ENCODE measurements around the gene DNMT3L.

DNA sequence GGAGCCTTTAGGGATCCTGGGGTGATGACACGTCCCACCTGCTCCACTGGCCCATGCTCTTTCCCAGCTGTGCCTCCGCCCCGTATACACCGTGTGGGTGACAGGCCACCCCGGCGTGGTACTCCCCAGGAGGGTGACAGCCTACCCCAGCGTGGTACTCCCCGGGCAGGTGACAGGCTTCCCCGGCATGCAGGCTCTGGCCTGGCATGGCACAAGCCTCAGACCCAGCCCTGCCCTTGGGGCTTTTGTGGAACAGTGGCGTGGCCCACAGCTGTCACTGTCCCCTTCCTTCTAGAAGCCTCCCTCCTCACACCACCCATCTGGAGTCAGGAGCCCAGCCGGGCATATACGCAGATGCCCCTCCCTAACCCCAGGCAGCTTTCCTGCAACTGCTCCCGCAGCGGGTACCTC, 33.5 kb upstream of the DNMT3L start:
- TF ChIP-seq, protein P1, sequence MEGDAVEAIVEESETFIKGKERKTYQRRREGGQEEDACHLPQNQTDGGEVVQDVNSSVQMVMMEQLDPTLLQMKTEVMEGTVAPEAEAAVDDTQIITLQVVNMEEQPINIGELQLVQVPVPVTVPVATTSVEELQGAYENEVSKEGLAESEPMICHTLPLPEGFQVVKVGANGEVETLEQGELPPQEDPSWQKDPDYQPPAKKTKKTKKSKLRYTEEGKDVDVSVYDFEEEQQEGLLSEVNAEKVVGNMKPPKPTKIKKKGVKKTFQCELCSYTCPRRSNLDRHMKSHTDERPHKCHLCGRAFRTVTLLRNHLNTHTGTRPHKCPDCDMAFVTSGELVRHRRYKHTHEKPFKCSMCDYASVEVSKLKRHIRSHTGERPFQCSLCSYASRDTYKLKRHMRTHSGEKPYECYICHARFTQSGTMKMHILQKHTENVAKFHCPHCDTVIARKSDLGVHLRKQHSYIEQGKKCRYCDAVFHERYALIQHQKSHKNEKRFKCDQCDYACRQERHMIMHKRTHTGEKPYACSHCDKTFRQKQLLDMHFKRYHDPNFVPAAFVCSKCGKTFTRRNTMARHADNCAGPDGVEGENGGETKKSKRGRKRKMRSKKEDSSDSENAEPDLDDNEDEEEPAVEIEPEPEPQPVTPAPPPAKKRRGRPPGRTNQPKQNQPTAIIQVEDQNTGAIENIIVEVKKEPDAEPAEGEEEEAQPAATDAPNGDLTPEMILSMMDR (conservative IDR thresholded peaks at IDR 0.05; ENCODE audit: low read length): no peak
- TF ChIP-seq EZH2phosphoT487 (IDR thresholded peaks at IDR 0.05; ENCODE audit: borderline replicate concordance, low read depth, low read length): no peak
